Stomach (tissue), 4 donors: ENCODE measurements around the gene MGST1.

Experiments
- CTCF ChIP-seq, 7 experiments: fragments of 450-650 bp in 4 of 7; fragments of 200-600 bp in 3 of 7; sonication (generic) in 3 of 7; IDR thresholded peaks; one replicate each; pipeline ENCODE4 v1.5.1; 2016 to 2019; ENCODE audit warnings: antibody characterized with exemption in 7 of 7, control low read depth in 2 of 7, mild to moderate bottlenecking in 1 of 7
- POLR2A ChIP-seq, 4 donors: fragments of 450-650 bp; IDR thresholded peaks; one replicate each; pipeline ENCODE4 v1.6.1; 2016; ENCODE audit warnings: antibody characterized with exemption in 4 of 4, control low read depth in 2 of 4, mild to moderate bottlenecking in 1 of 4, moderate library complexity in 1 of 4

- TF ChIP-seq CTCF (IDR thresholded peaks at IDR 0.05) (no peak), POLR2A (IDR thresholded peaks at IDR 0.05) (no peak)
These were observed 22.7 kb downstream of the MGST1 start for GRCh38 chr12:16370096-16370495.
